ENCODE data around the gene TSPOAP1. TPM values are rescaled to one million over a fixed set of nuclear protein-coding genes. Genes with fewer than 3 reads are reported as not detected.

The TSPOAP1 gene
- total and polyA plus RNA-seq, 10 of the 15 experiments (the other 5 are each of a cell fraction or from before 2014, with no cell fraction given) = 0.58 to 16.4 (median 4.2) TPM; not detected in 1

- TF ChIP-seq BMI1 (IDR thresholded peaks at IDR 0.05; ENCODE audit: borderline replicate concordance) (no peak), RELA (IDR thresholded peaks at IDR 0.05; ENCODE audit: borderline replicate concordance, partially characterized antibody) (no peak), MYC (IDR thresholded peaks at IDR 0.05; ENCODE audit: insufficient read depth, insufficient read length, insufficient replicate concordance, low read length, severe bottlenecking) (no peak), E2F8 (IDR thresholded peaks at IDR 0.05; ENCODE audit: low read depth, partially characterized antibody) (no peak), NBN (IDR thresholded peaks at IDR 0.05) (no peak), SRF (IDR thresholded peaks at IDR 0.05; ENCODE audit: low read depth in 2 of 2, low read length in 2 of 2) (no peak), SREBF2 (IDR thresholded peaks at IDR 0.05; ENCODE audit: low read length) (no peak), TARDBP (IDR thresholded peaks at IDR 0.05; ENCODE audit: borderline replicate concordance) (no peak), PML (IDR thresholded peaks at IDR 0.05; ENCODE audit: low read length) (no peak), SUPT20H (IDR thresholded peaks at IDR 0.05; ENCODE audit: borderline replicate concordance, control insufficient read depth, low read depth, low read length) (no peak)
Measured at GRCh38 chr17:58253082-58253481, 75.5 kb downstream of the TSPOAP1 start (continued).

DNA sequence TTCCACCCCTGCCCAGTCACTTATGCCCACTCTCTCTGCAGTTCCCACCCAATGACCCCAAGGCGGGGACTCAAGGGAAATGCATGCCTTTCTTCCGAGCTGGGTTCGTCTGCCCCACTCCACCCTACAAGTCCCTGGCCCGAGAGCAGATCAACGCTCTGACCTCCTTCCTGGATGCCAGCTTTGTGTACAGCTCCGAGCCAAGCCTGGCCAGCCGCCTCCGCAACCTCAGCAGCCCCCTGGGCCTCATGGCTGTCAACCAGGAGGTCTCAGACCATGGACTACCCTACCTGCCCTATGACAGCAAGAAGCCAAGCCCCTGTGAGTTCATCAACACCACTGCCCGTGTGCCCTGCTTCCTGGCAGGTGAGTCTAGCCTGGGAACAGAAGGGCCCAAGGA, 76.5 kb downstream of the TSPOAP1 start:
- H3K27ac ChIP-seq (ENCODE audit: control insufficient read depth, insufficient read depth) = no peak overlapping the region
- intact Hi-C loops (cut with micrococcal nuclease; ENCODE audit: unreplicated experiment) = no loop called here
- ChIA-PET RAD21 (ENCODE audit: unreplicated experiment) (interaction anchor here (0.8 kb wide), 1 partner anchor 143 kb away, joined by 3 read pairs; no protein-coding TSS in a partner anchor), SMC1A (ENCODE audit: uncharacterized antibody, unreplicated experiment) (interaction anchor here (1.0 kb wide), 1 partner anchor 181 kb away, joined by 4 read pairs; no protein-coding TSS in a partner anchor), CTCF (interaction anchor here (1.1 to 6.2 kb wide), 5 partner anchors 15 to 195 kb away, joined by 3 to 78 read pairs (median 19); partner anchors contain the start of gene LPO), POLR2A (no interaction called here)
- FAIRE-seq (no peak), DNase-seq (ENCODE audit: low read depth, low spot score) (no peak), ATAC-seq (no peak)
- H4K20me1 ChIP-seq (ENCODE audit: control insufficient read depth, insufficient read depth) = no peaks in the 10 kb centered on the region
- no peaks in the 10 kb centered on the region for H3K36me3 ChIP-seq (ENCODE audit: control insufficient read depth in 2 of 2, insufficient read depth in 2 of 2, low read length in 1 of 2)
- no TSS peak for BruUV-seq (replicated peaks)
- no peak for TF ChIP-seq MXI1 (IDR thresholded peaks at IDR 0.05; ENCODE audit: low read depth, low read length)
- H3K4me1 ChIP-seq (ENCODE audit: control insufficient read depth, insufficient read depth, low read length) = peaks cover 6% of the 10 kb centered on the region
- H3K4me3 ChIP-seq = no peak overlapping the region
- H3K9me3 ChIP-seq (replicated peaks; ENCODE audit: control insufficient read depth, insufficient read depth, low read length) = no peaks in the 10 kb centered on the region
- H3K27me3 ChIP-seq (replicated peaks in 1 of 2; ENCODE audit: control insufficient read depth in 2 of 2, insufficient read depth in 2 of 2, low read length in 1 of 2) = no peaks in the 10 kb centered on the region; a peak in 2 of 4 replicates
- no peak overlapping the region for H3K9ac ChIP-seq (ENCODE audit: control insufficient read depth, insufficient read depth, low read length)
- 55% methylated on average over 9 of the region's 9 CpGs for WGBS (ENCODE audit: insufficient coverage, insufficient replicate concordance, low lambda C conversion rate, missing lambda C conversion rate)
- H3K4me2 ChIP-seq (ENCODE audit: control insufficient read depth, insufficient read depth) = no peak overlapping the region
- no peak overlapping the region for H2AFZ ChIP-seq (ENCODE audit: control insufficient read depth, low read depth, low read length)
- no peaks in the 10 kb centered on the region for H3K79me2 ChIP-seq (ENCODE audit: control insufficient read depth, insufficient read depth, low read length)
- in situ Hi-C loops (cut with MboI) = no loop called here

MicroRNAs within 50 kb of the gene (microRNA counts, 767-probe panel; counts per million panel counts)
- microRNA hsa-miR-142-3p (7,153 counts per million, percentile 100 among the panel's probes with 10 or more counts), microRNA hsa-miR-142-5p (2,894 counts per million, percentile 87 among the panel's probes with 10 or more counts)

Small RNA genes lying within 50 kb of the gene (microRNA-seq; reads per million reads assigned to microRNA genes)
- 5.1 reads per million, percentile 30 among the genes with 10 or more reads in this experiment for gene MIR4736

Small RNA genes lying within 50 kb of the gene (small RNA-seq; reads per million reads assigned to genes)
- gene MIR4736 = 2.6 reads per million, percentile 71 among the genes with 10 or more reads in this experiment

Other genes with a start within 250 kb of the TSPOAP1 start
Only the 7 nearest of the 11 such genes appear.
- gene EPX, start 136.1 kb downstream of the TSPOAP1 start, total RNA-seq (2014; rRNA removed) = not detected in 2 replicates
- gene EPX, start 136.1 kb downstream of the TSPOAP1 start, total RNA-seq (2014; rRNA removed; fragmentation: Illumina TruSeq; extraction: Trizol) = not detected in 2 replicates
- gene EPX, start 136.1 kb downstream of the TSPOAP1 start, total RNA-seq (2021) = not detected in 2 replicates
- gene EPX, start 136.1 kb downstream of the TSPOAP1 start, polyA plus RNA-seq (2011; rRNA removed) = 0.03 TPM in 1 of 2 replicates, not detected in the other
- not detected in 2 replicates for gene EPX, start 136.1 kb downstream of the TSPOAP1 start, polyA plus RNA-seq (2014; fragmentation: Illumina TruSeq; extraction: Trizol)
- gene EPX, start 136.1 kb downstream of the TSPOAP1 start, polyA plus RNA-seq (2014; fragmentation: Nextera tagmentation; extraction: Ambion mirVana) = not detected
- not detected in 2 replicates for gene EPX, start 136.1 kb downstream of the TSPOAP1 start, polyA plus RNA-seq (2014; rRNA removed)
- gene EPX, start 136.1 kb downstream of the TSPOAP1 start, polyA plus RNA-seq (2016; fragmentation: Nextera tagmentation; extraction: Ambion mirVana) = not detected
- 13.6 and 16.2 TPM in 2 replicates for gene MKS1, start 109.5 kb downstream of the TSPOAP1 start, total RNA-seq (2014; rRNA removed)
- gene MKS1, start 109.5 kb downstream of the TSPOAP1 start, total RNA-seq (2014; rRNA removed; fragmentation: Illumina TruSeq; extraction: Trizol) = 8.7 and 10.7 TPM in 2 replicates
- 13.1 and 16.8 TPM in 2 replicates for gene MKS1, start 109.5 kb downstream of the TSPOAP1 start, total RNA-seq (2021)
- 12.1 and 17.7 TPM in 2 replicates for gene MKS1, start 109.5 kb downstream of the TSPOAP1 start, polyA plus RNA-seq (2011; rRNA removed)
- 12.2 and 13.2 TPM in 2 replicates for gene MKS1, start 109.5 kb downstream of the TSPOAP1 start, polyA plus RNA-seq (2014; fragmentation: Illumina TruSeq; extraction: Trizol)
- 1 to 10 TPM; 5.7 to 7.2 TPM for gene MKS1, start 109.5 kb downstream of the TSPOAP1 start, polyA plus RNA-seq (2014; fragmentation: Nextera tagmentation; extraction: Ambion mirVana)
- 14.6 and 16.5 TPM in 2 replicates for gene MKS1, start 109.5 kb downstream of the TSPOAP1 start, polyA plus RNA-seq (2014; rRNA removed)
- 10 to 100 TPM; 18.7 to 21.4 TPM for gene MKS1, start 109.5 kb downstream of the TSPOAP1 start, polyA plus RNA-seq (2016; fragmentation: Nextera tagmentation; extraction: Ambion mirVana)
- not detected in 2 replicates for gene LPO, start 90.2 kb downstream of the TSPOAP1 start, total RNA-seq (2014; rRNA removed)
- gene LPO, start 90.2 kb downstream of the TSPOAP1 start, total RNA-seq (2014; rRNA removed; fragmentation: Illumina TruSeq; extraction: Trizol) = not detected in 2 replicates
- not detected in 2 replicates for gene LPO, start 90.2 kb downstream of the TSPOAP1 start, total RNA-seq (2021)
- 0.03 TPM in 1 of 2 replicates, not detected in the other for gene LPO, start 90.2 kb downstream of the TSPOAP1 start, polyA plus RNA-seq (2011; rRNA removed)
- gene LPO, start 90.2 kb downstream of the TSPOAP1 start, polyA plus RNA-seq (2014; fragmentation: Illumina TruSeq; extraction: Trizol) = 0.06 TPM in 1 of 2 replicates, not detected in the other
- gene LPO, start 90.2 kb downstream of the TSPOAP1 start, polyA plus RNA-seq (2014; fragmentation: Nextera tagmentation; extraction: Ambion mirVana) = not detected
- not detected in 2 replicates for gene LPO, start 90.2 kb downstream of the TSPOAP1 start, polyA plus RNA-seq (2014; rRNA removed)
- under 1 TPM in 1 of 2 experiments, not detected in 1; 0.11 TPM for gene LPO, start 90.2 kb downstream of the TSPOAP1 start, polyA plus RNA-seq (2016; fragmentation: Nextera tagmentation; extraction: Ambion mirVana)
- gene MPO, start 47.9 kb downstream of the TSPOAP1 start, total RNA-seq (2014; rRNA removed) = 0.05 and 0.06 TPM in 2 replicates
- gene MPO, start 47.9 kb downstream of the TSPOAP1 start, total RNA-seq (2014; rRNA removed; fragmentation: Illumina TruSeq; extraction: Trizol) = 0.09 and 0.13 TPM in 2 replicates
- gene MPO, start 47.9 kb downstream of the TSPOAP1 start, total RNA-seq (2021) = 0.08 and 0.23 TPM in 2 replicates
- gene MPO, start 47.9 kb downstream of the TSPOAP1 start, polyA plus RNA-seq (2011; rRNA removed) = 0.35 and 0.49 TPM in 2 replicates
- gene MPO, start 47.9 kb downstream of the TSPOAP1 start, polyA plus RNA-seq (2014; fragmentation: Illumina TruSeq; extraction: Trizol) = 0.10 TPM in 1 of 2 replicates, not detected in the other
- gene MPO, start 47.9 kb downstream of the TSPOAP1 start, polyA plus RNA-seq (2014; fragmentation: Nextera tagmentation; extraction: Ambion mirVana) = under 1 TPM; 0.10 to 0.26 TPM
- gene MPO, start 47.9 kb downstream of the TSPOAP1 start, polyA plus RNA-seq (2014; rRNA removed) = 0.14 TPM in 2 replicates
- under 1 TPM; 0.09 to 0.17 TPM for gene MPO, start 47.9 kb downstream of the TSPOAP1 start, polyA plus RNA-seq (2016; fragmentation: Nextera tagmentation; extraction: Ambion mirVana)
- gene SUPT4H1, start 23.4 kb upstream of the TSPOAP1 start, total RNA-seq (2014; rRNA removed) = 87.9 and 92.8 TPM in 2 replicates
- 70.4 and 83.8 TPM in 2 replicates for gene SUPT4H1, start 23.4 kb upstream of the TSPOAP1 start, total RNA-seq (2014; rRNA removed; fragmentation: Illumina TruSeq; extraction: Trizol)
- 87.0 and 93.2 TPM in 2 replicates for gene SUPT4H1, start 23.4 kb upstream of the TSPOAP1 start, total RNA-seq (2021)
- gene SUPT4H1, start 23.4 kb upstream of the TSPOAP1 start, polyA plus RNA-seq (2011; rRNA removed) = 230 and 240 TPM in 2 replicates
- 98.9 and 112 TPM in 2 replicates for gene SUPT4H1, start 23.4 kb upstream of the TSPOAP1 start, polyA plus RNA-seq (2014; fragmentation: Illumina TruSeq; extraction: Trizol)
- gene SUPT4H1, start 23.4 kb upstream of the TSPOAP1 start, polyA plus RNA-seq (2014; fragmentation: Nextera tagmentation; extraction: Ambion mirVana) = 100 to 1,000 TPM; 148 to 293 TPM
- 94.9 and 102 TPM in 2 replicates for gene SUPT4H1, start 23.4 kb upstream of the TSPOAP1 start, polyA plus RNA-seq (2014; rRNA removed)
- 100 to 1,000 TPM; 143 to 159 TPM for gene SUPT4H1, start 23.4 kb upstream of the TSPOAP1 start, polyA plus RNA-seq (2016; fragmentation: Nextera tagmentation; extraction: Ambion mirVana)
- gene RNF43, start 88.7 kb upstream of the TSPOAP1 start, total RNA-seq (2014; rRNA removed) = 5.3 and 7.2 TPM in 2 replicates
- 4.4 and 4.5 TPM in 2 replicates for gene RNF43, start 88.7 kb upstream of the TSPOAP1 start, total RNA-seq (2014; rRNA removed; fragmentation: Illumina TruSeq; extraction: Trizol)
- gene RNF43, start 88.7 kb upstream of the TSPOAP1 start, total RNA-seq (2021) = 6.8 and 8.2 TPM in 2 replicates
- 16.7 and 20.8 TPM in 2 replicates for gene RNF43, start 88.7 kb upstream of the TSPOAP1 start, polyA plus RNA-seq (2011; rRNA removed)
- 6.6 and 6.7 TPM in 2 replicates for gene RNF43, start 88.7 kb upstream of the TSPOAP1 start, polyA plus RNA-seq (2014; fragmentation: Illumina TruSeq; extraction: Trizol)
- 1 to 10 TPM; 1.2 to 1.3 TPM for gene RNF43, start 88.7 kb upstream of the TSPOAP1 start, polyA plus RNA-seq (2014; fragmentation: Nextera tagmentation; extraction: Ambion mirVana)
- 5.8 and 5.9 TPM in 2 replicates for gene RNF43, start 88.7 kb upstream of the TSPOAP1 start, polyA plus RNA-seq (2014; rRNA removed)
- 1 to 10 TPM; 4.4 to 5.1 TPM for gene RNF43, start 88.7 kb upstream of the TSPOAP1 start, polyA plus RNA-seq (2016; fragmentation: Nextera tagmentation; extraction: Ambion mirVana)
- 0.11 TPM in 1 of 2 replicates, not detected in the other for gene HSF5, start 159.6 kb upstream of the TSPOAP1 start, total RNA-seq (2014; rRNA removed)
- gene HSF5, start 159.6 kb upstream of the TSPOAP1 start, total RNA-seq (2014; rRNA removed; fragmentation: Illumina TruSeq; extraction: Trizol) = 0.04 and 0.09 TPM in 2 replicates
- gene HSF5, start 159.6 kb upstream of the TSPOAP1 start, total RNA-seq (2021) = 0.13 and 0.18 TPM in 2 replicates
- gene HSF5, start 159.6 kb upstream of the TSPOAP1 start, polyA plus RNA-seq (2011; rRNA removed) = not detected in 2 replicates
- 0.12 and 0.14 TPM in 2 replicates for gene HSF5, start 159.6 kb upstream of the TSPOAP1 start, polyA plus RNA-seq (2014; fragmentation: Illumina TruSeq; extraction: Trizol)
- gene HSF5, start 159.6 kb upstream of the TSPOAP1 start, polyA plus RNA-seq (2014; fragmentation: Nextera tagmentation; extraction: Ambion mirVana) = under 1 TPM; 0.02 to 0.04 TPM
- gene HSF5, start 159.6 kb upstream of the TSPOAP1 start, polyA plus RNA-seq (2014; rRNA removed) = 0.03 and 0.08 TPM in 2 replicates
- not detected for gene HSF5, start 159.6 kb upstream of the TSPOAP1 start, polyA plus RNA-seq (2016; fragmentation: Nextera tagmentation; extraction: Ambion mirVana)

Data from GM12878 (cell line).